Measurements from ENCODE around the gene COX20. TPM values are rescaled to one million over a fixed set of nuclear protein-coding genes. Genes with fewer than 3 reads are reported as not detected.

COX20 gene
- total and polyA plus RNA-seq, 2 of the 13 experiments (the other 11 are each of a cell fraction or from before 2014, with no cell fraction given), result 34.4 to 95.8 TPM

GRCh38 chr1:244864253-244865027 lies 29.0 kb downstream of the COX20 start, which contains the start of gene HNRNPU (continued):
- TF ChIP-seq, protein P1, sequence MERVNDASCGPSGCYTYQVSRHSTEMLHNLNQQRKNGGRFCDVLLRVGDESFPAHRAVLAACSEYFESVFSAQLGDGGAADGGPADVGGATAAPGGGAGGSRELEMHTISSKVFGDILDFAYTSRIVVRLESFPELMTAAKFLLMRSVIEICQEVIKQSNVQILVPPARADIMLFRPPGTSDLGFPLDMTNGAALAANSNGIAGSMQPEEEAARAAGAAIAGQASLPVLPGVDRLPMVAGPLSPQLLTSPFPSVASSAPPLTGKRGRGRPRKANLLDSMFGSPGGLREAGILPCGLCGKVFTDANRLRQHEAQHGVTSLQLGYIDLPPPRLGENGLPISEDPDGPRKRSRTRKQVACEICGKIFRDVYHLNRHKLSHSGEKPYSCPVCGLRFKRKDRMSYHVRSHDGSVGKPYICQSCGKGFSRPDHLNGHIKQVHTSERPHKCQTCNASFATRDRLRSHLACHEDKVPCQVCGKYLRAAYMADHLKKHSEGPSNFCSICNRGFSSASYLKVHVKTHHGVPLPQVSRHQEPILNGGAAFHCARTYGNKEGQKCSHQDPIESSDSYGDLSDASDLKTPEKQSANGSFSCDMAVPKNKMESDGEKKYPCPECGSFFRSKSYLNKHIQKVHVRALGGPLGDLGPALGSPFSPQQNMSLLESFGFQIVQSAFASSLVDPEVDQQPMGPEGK (CRISPR knock-in tag; IDR thresholded peaks at IDR 0.05), result peak; percentile 74
- TF ChIP-seq ETV5 (CRISPR knock-in tag; IDR thresholded peaks at IDR 0.05; ENCODE audit: borderline replicate concordance), result no peak; the same call in 1 of the 2 replicates
- TF ChIP-seq TAF1 (CRISPR knock-in tag; IDR thresholded peaks at IDR 0.05), result peak; percentile 99
- no peak for TF ChIP-seq GTF3A (CRISPR knock-in tag; conservative IDR thresholded peaks at IDR 0.05)
- no peak for TF ChIP-seq ZNF143 (CRISPR knock-in tag; IDR thresholded peaks at IDR 0.05)
- TF ChIP-seq ZNF713 (CRISPR knock-in tag; IDR thresholded peaks at IDR 0.05), result peak; percentile 66; the same call in 1 of the 2 replicates
- TF ChIP-seq, protein P2, sequence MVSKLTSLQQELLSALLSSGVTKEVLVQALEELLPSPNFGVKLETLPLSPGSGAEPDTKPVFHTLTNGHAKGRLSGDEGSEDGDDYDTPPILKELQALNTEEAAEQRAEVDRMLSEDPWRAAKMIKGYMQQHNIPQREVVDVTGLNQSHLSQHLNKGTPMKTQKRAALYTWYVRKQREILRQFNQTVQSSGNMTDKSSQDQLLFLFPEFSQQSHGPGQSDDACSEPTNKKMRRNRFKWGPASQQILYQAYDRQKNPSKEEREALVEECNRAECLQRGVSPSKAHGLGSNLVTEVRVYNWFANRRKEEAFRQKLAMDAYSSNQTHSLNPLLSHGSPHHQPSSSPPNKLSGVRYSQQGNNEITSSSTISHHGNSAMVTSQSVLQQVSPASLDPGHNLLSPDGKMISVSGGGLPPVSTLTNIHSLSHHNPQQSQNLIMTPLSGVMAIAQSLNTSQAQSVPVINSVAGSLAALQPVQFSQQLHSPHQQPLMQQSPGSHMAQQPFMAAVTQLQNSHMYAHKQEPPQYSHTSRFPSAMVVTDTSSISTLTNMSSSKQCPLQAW (CRISPR knock-in tag; IDR thresholded peaks at IDR 0.05), result no peak; the same call in 1 of the 2 replicates
- TF ChIP-seq CCDC6 (CRISPR knock-in tag; IDR thresholded peaks at IDR 0.05), result no peak; the same call in 1 of the 2 replicates
- TF ChIP-seq, protein P3, sequence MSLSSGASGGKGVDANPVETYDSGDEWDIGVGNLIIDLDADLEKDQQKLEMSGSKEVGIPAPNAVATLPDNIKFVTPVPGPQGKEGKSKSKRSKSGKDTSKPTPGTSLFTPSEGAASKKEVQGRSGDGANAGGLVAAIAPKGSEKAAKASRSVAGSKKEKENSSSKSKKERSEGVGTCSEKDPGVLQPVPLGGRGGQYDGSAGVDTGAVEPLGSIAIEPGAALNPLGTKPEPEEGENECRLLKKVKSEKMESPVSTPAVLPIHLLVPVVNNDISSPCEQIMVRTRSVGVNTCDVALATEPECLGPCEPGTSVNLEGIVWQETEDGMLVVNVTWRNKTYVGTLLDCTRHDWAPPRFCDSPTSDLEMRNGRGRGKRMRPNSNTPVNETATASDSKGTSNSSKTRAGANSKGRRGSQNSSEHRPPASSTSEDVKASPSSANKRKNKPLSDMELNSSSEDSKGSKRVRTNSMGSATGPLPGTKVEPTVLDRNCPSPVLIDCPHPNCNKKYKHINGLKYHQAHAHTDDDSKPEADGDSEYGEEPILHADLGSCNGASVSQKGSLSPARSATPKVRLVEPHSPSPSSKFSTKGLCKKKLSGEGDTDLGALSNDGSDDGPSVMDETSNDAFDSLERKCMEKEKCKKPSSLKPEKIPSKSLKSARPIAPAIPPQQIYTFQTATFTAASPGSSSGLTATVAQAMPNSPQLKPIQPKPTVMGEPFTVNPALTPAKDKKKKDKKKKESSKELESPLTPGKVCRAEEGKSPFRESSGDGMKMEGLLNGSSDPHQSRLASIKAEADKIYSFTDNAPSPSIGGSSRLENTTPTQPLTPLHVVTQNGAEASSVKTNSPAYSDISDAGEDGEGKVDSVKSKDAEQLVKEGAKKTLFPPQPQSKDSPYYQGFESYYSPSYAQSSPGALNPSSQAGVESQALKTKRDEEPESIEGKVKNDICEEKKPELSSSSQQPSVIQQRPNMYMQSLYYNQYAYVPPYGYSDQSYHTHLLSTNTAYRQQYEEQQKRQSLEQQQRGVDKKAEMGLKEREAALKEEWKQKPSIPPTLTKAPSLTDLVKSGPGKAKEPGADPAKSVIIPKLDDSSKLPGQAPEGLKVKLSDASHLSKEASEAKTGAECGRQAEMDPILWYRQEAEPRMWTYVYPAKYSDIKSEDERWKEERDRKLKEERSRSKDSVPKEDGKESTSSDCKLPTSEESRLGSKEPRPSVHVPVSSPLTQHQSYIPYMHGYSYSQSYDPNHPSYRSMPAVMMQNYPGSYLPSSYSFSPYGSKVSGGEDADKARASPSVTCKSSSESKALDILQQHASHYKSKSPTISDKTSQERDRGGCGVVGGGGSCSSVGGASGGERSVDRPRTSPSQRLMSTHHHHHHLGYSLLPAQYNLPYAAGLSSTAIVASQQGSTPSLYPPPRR (CRISPR knock-in tag; IDR thresholded peaks at IDR 0.05; ENCODE audit: borderline replicate concordance), result peak; percentile 15; the same call in 1 of the 2 replicates
- TF ChIP-seq, protein P4, sequence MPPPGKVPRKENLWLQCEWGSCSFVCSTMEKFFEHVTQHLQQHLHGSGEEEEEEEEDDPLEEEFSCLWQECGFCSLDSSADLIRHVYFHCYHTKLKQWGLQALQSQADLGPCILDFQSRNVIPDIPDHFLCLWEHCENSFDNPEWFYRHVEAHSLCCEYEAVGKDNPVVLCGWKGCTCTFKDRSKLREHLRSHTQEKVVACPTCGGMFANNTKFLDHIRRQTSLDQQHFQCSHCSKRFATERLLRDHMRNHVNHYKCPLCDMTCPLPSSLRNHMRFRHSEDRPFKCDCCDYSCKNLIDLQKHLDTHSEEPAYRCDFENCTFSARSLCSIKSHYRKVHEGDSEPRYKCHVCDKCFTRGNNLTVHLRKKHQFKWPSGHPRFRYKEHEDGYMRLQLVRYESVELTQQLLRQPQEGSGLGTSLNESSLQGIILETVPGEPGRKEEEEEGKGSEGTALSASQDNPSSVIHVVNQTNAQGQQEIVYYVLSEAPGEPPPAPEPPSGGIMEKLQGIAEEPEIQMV (CRISPR knock-in tag; IDR thresholded peaks at IDR 0.05; ENCODE audit: low read depth), result peak; percentile 19; the same call in 1 of the 2 replicates
- no peak for TF ChIP-seq TBP (CRISPR knock-in tag; IDR thresholded peaks at IDR 0.05)
- TF ChIP-seq TCF12 (IDR thresholded peaks at IDR 0.05), result no peak
- TF ChIP-seq TCF12 (CRISPR knock-in tag; IDR thresholded peaks at IDR 0.05), result no peak; the same call in 1 of the 2 replicates

Measured in HepG2 (cell line).